Gastroesophageal sphincter (tissue), 4 donors: ENCODE data around the gene C2CD5. TPM values are rescaled to one million over a fixed set of nuclear protein-coding genes. Genes with fewer than 3 reads are reported as not detected.

ENCODE experiments used
- ATAC-seq: fragments of 150-250 bp; one replicate; pipeline ENCODE4 v1.9.1; 2016; ENCODE audit warnings: mild to moderate bottlenecking, moderate library complexity
- H3K27ac ChIP-seq, 4 donors: fragments of 200-600 bp; sonication (generic) in 3 of 4; 1 replicate in 3 of 4; 2 replicates in 1 of 4; pipeline ENCODE4 v1.5.1; 2016 to 2019
- H3K27me3 ChIP-seq: fragments of 200-600 bp; sonication (generic); one replicate; pipeline ENCODE4 v1.5.1; 2019
- H3K36me3 ChIP-seq, 2 donors: fragments of 200-600 bp; sonication (generic); one replicate each; pipeline ENCODE4 v1.5.1; 2019; ENCODE audit warnings: control low read depth in 1 of 2
- H3K4me1 ChIP-seq, 3 donors: fragments of 200-600 bp; sonication (generic); 1 replicate in 2 of 3; 2 replicates in 1 of 3; pipeline ENCODE4 v1.5.1; 2016 to 2019; ENCODE audit warnings: control low read depth in 2 of 3
- H3K4me3 ChIP-seq, 2 donors: fragments of 200-600 bp; sonication (generic); one replicate each; pipeline ENCODE4 v1.5.1; 2019; ENCODE audit warnings: mild to moderate bottlenecking in 1 of 2, moderate library complexity in 1 of 2
- H3K9me3 ChIP-seq, 3 donors: fragments of 200-600 bp; sonication (generic); one replicate each; pipeline ENCODE4 v1.5.1; 2017 to 2019; ENCODE audit warnings: control low read depth in 2 of 3
- CTCF ChIP-seq, 4 experiments: fragments of 200-600 bp in 2 of 4; fragments of 450-650 bp in 2 of 4; sonication (generic) in 1 of 4; IDR thresholded peaks; one replicate each; pipeline ENCODE4 v1.5.1; 2017 to 2019; ENCODE audit warnings: antibody characterized with exemption in 4 of 4, mild to moderate bottlenecking in 2 of 4, moderate library complexity in 2 of 4
- EP300 ChIP-seq: sonication (generic); formaldehyde crosslinking; IDR thresholded peaks from one replicate; pipeline ENCODE4 v1.6.1; 2017; ENCODE audit warnings: antibody characterized with exemption, mild to moderate bottlenecking
- POLR2A ChIP-seq, 2 donors: fragments of 450-650 bp; IDR thresholded peaks; one replicate each; pipeline ENCODE4 v1.6.1; 2017; ENCODE audit warnings: antibody characterized with exemption in 2 of 2, mild to moderate bottlenecking in 2 of 2, moderate library complexity in 1 of 2
- POLR2AphosphoS5 ChIP-seq: sonication (generic); formaldehyde crosslinking; IDR thresholded peaks from one replicate; pipeline ENCODE4 v1.6.1; 2017; ENCODE audit warnings: antibody characterized with exemption
- WGBS, 2 donors: methylation state at CpG; one replicate each; pipeline ENCODE4 v1.1.5; 2018; ENCODE audit warnings: low coverage in 1 of 2; 5-methylcytosine and 5-hydroxymethylcytosine counted together
- total RNA-seq, 4 donors: library from RNA; depleted of rRNA; stranded (reverse); fragments of >200 nt; gene quantifications; one replicate each; pipeline ENCODE4 v1.1.0, GENCODE V29; 2016

C2CD5 gene
- total RNA-seq, 4 donors from 2014 or later, result 18.9 to 72.8 (median 31.7) TPM

- no peak for ATAC-seq
Observed at GRCh38 chr12:22413592-22413991, 130.8 kb downstream of the C2CD5 start.

GRCh38 chr12:22412581-22412980, 131.8 kb downstream of the C2CD5 start:
- Histone ChIP-seq H3K27ac (peak overlapping the region in 3 of 4 donors; percentile 8 to 39 (median 23)), H3K27me3 (no peaks in the 10 kb centered on the region), H3K9me3 (no peaks in the 10 kb centered on the region), H3K36me3 (no peaks in the 10 kb centered on the region), H3K4me3 (no peak overlapping the region), H3K4me1 (peaks cover 5 to 69% (median 12%) of the 10 kb centered on the region in 3 donors)
- no peak for TF ChIP-seq POLR2A (IDR thresholded peaks at IDR 0.05)
- no peak for TF ChIP-seq POLR2AphosphoS5
- ATAC-seq, result no peak
- 21 to 31% methylated on average over 3 of the region's 3 CpGs for WGBS, 2 donors

More at GRCh38 chr12:22413592-22413991, 130.8 kb downstream of the C2CD5 start:
- Histone ChIP-seq H3K27ac (peak overlapping the region in 3 of 4 donors; percentile 23 to 40 (median 39)), H3K27me3 (no peaks in the 10 kb centered on the region), H3K4me1 (peaks cover 5 to 59% (median 9%) of the 10 kb centered on the region in 3 donors), H3K9me3 (no peaks in the 10 kb centered on the region), H3K4me3 (no peak overlapping the region), H3K36me3 (no peaks in the 10 kb centered on the region)
- WGBS, 2 donors, result 31 to 33% methylated on average over 3 of the region's 3 CpGs
- TF ChIP-seq EP300 (no peak), POLR2AphosphoS5 (no peak), CTCF (IDR thresholded peaks at IDR 0.05) (no peak), POLR2A (IDR thresholded peaks at IDR 0.05) (no peak)

DNA sequence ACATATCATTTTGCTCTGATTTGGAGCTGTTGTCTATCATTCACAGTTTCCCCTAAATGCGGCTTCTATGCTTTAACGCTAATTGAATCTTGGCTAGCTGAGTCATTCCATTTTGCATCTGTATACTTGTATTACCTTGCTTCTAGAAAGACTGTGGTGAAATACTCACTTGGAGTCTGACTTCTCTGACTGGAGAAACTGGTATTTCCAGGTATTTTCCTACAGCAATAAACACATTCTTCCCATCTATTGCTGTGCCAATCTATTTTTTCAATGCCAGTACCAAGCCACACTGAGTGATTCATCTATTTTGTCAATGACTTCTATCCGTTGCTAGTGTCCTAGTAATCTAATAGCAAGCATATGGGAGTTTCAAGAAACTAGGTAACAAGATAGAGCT, 133.9 kb downstream of the C2CD5 start:
- ATAC-seq, result no peak
- no peaks in the 10 kb centered on the region for H3K27me3 ChIP-seq
- H3K4me3 ChIP-seq, result no peak overlapping the region
- H3K9me3 ChIP-seq, result no peaks in the 10 kb centered on the region
- peak overlapping the region in 1 of 4 donors; percentile 29 for H3K27ac ChIP-seq
- WGBS, 2 donors, result 68 to 86% methylated on average over 3 of the region's 3 CpGs
- no peaks in the 10 kb centered on the region for H3K36me3 ChIP-seq
- TF ChIP-seq CTCF (IDR thresholded peaks at IDR 0.05) (no peak), POLR2AphosphoS5 (no peak)
- peaks cover 5 to 60% (median 8%) of the 10 kb centered on the region in 3 donors for H3K4me1 ChIP-seq

DNA sequence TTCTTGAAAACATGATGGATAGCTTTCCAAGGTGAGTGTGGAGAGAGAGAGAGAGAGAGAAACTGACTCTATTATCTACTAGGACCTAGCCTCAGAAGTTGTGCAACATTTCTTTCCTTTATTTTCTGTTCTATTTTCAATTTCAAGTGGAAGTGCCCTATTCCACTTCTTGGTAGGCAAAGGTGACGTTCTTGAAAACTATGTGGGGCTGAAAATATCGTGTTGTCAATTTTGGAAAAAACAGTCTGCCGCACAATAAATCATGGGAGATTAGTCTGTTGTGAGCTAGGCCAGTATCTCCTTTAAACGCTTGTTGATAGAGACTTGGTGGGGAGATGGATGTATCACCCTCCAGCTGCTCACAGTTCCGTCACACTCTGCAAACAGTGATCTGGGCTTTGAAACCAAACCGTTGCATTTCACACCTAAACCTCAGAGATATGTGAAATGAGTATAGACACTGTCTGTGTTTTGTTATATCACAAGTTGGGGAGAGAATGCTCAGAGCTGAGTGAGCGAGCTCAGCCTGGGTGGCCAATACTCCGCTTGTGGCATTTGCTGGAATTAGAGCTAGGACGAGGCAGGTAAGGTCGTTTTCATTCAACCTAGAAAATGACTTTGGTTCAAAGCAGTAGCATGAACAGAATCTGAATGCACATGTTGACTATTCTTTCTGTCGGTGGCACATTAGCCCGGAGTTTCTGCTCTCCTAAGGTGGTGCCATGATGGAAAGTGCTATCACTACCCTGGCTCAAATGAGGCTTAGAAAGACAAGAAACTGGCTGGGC, 134.8 kb downstream of the C2CD5 start:
- Histone ChIP-seq H3K27ac (peak overlapping the region; percentile 66 to 76 (median 66)), H3K36me3 (no peaks in the 10 kb centered on the region), H3K4me1 (peaks cover 0 to 51% (median 3%) of the 10 kb centered on the region in 3 donors), H3K9me3 (no peaks in the 10 kb centered on the region), H3K4me3 (peak overlapping the region in 1 of 2 donors; percentile 14), H3K27me3 (no peaks in the 10 kb centered on the region)
- 9 to 51% methylated on average over 4 to 12 of the region's 12 CpGs for whole genome bisulfite sequencing, 2 donors
- TF ChIP-seq EP300 (no peak), CTCF (IDR thresholded peaks at IDR 0.05) (no peak), POLR2AphosphoS5 (no peak), POLR2A (IDR thresholded peaks at IDR 0.05) (no peak)
- no peak for ATAC-seq

DNA sequence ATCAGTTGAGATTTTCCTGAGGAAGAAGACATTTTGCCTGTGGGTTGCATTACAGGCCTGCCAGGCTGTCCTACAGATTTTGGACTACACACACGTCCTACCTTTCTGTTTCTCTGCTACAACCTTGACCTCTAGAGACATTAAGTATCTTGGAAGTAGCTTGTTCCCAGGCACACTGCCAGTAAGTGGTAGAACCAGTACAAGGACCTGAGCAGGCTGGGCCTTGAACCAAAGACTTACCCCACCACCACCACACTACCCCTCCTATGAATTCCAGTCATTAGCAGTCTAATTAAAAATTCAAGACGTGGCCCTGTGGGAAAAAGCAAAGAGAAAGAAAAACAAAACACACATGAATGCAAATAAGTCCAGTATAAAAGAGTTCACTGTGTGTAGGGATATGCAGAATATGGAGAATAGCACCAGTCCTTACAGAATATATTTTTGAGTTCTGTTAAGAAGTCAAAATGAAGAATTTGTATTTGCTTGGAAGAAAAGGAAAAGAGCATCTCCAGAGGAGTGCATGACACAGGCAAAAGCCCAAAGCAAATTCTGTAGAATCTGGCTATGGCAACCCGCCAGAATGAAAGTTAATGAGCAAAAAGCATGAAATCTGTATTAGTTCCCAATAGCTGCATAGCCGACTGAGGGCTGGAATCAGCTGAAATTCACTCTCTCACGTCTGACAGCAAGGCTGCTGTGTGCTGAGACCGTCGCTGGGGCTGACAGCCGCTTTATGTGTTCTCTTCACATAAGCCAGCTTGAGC, 135.5 kb downstream of the C2CD5 start:
- Histone ChIP-seq H3K27ac (peak overlapping the region; percentile 66 to 76 (median 66)), H3K4me1 (peaks cover 0 to 48% (median 3%) of the 10 kb centered on the region in 3 donors), H3K36me3 (no peaks in the 10 kb centered on the region), H3K9me3 (no peaks in the 10 kb centered on the region), H3K4me3 (peak overlapping the region in 1 of 2 donors; percentile 14), H3K27me3 (no peaks in the 10 kb centered on the region)
- WGBS, 2 donors, result 6 to 17% methylated on average over 8 of the region's 8 CpGs
- TF ChIP-seq CTCF (IDR thresholded peaks at IDR 0.05) (no peak), POLR2AphosphoS5 (no peak), EP300 (no peak), POLR2A (IDR thresholded peaks at IDR 0.05) (no peak)
- ATAC-seq, result peak; percentile 28
